ENCODE measurements around the gene KLHL3.

KLHL3 gene

GRCh38 chr5:137733006-137733405 is 2.9 kb downstream of the KLHL3 start:
- H3K27ac ChIP-seq (ENCODE audit: low read depth, low read length, poor library complexity, severe bottlenecking): no peak overlapping the region
- H2AFZ ChIP-seq (ENCODE audit: low read length): no peak overlapping the region
- H3K9ac ChIP-seq (ENCODE audit: low read length): no peak overlapping the region
- H3K4me3 ChIP-seq (ENCODE audit: low read depth, low read length, poor library complexity, severe bottlenecking): no peak overlapping the region
- no peaks in the 10 kb centered on the region for H4K20me1 ChIP-seq (ENCODE audit: insufficient read depth, low read length)
- H3K9me3 ChIP-seq (ENCODE audit: low read length): no peaks in the 10 kb centered on the region
- H3K27me3 ChIP-seq (ENCODE audit: insufficient read depth, low read length): peaks cover 5% of the 10 kb centered on the region; the same call in 1 of the 2 replicates
- H3K9me2 ChIP-seq (ENCODE audit: low read depth, low read length): no peaks in the 10 kb centered on the region
- H3K36me3 ChIP-seq (ENCODE audit: insufficient read depth, low read length): no peaks in the 10 kb centered on the region
- H3K79me2 ChIP-seq (ENCODE audit: insufficient read depth, low read length): no peaks in the 10 kb centered on the region
- no peaks in the 10 kb centered on the region for H3F3A ChIP-seq (ENCODE audit: insufficient read depth, low read length)
- H3K4me2 ChIP-seq (ENCODE audit: low read length): no peak overlapping the region
- H3K4me1 ChIP-seq (ENCODE audit: insufficient read depth, low read length, severe bottlenecking): no peaks in the 10 kb centered on the region
- no peak for TF ChIP-seq EZH2 (IDR thresholded peaks at IDR 0.05; ENCODE audit: borderline replicate concordance, low read length)
- no peak for TF ChIP-seq CTCF (IDR thresholded peaks at IDR 0.05; ENCODE audit: low read length)

- TF ChIP-seq EZH2 (IDR thresholded peaks at IDR 0.05; ENCODE audit: borderline replicate concordance, low read length) (no peak), CTCF (IDR thresholded peaks at IDR 0.05; ENCODE audit: low read length) (no peak)
- H3K79me2 ChIP-seq (ENCODE audit: insufficient read depth, low read length): no peaks in the 10 kb centered on the region
- no peaks in the 10 kb centered on the region for H3K36me3 ChIP-seq (ENCODE audit: insufficient read depth, low read length)
- no peaks in the 10 kb centered on the region for H3K9me3 ChIP-seq (ENCODE audit: low read length)
- H4K20me1 ChIP-seq (ENCODE audit: insufficient read depth, low read length): no peaks in the 10 kb centered on the region
- H3F3A ChIP-seq (ENCODE audit: insufficient read depth, low read length): no peaks in the 10 kb centered on the region
- H3K9ac ChIP-seq (ENCODE audit: low read length): no peak overlapping the region
- H2AFZ ChIP-seq (ENCODE audit: low read length): no peak overlapping the region
- no peaks in the 10 kb centered on the region; the same call in 1 of the 2 replicates for H3K27me3 ChIP-seq (ENCODE audit: insufficient read depth, low read length)
- no peak overlapping the region for H3K4me2 ChIP-seq (ENCODE audit: low read length)
- H3K4me1 ChIP-seq (ENCODE audit: insufficient read depth, low read length, severe bottlenecking): no peaks in the 10 kb centered on the region
- H3K4me3 ChIP-seq (ENCODE audit: low read depth, low read length, poor library complexity, severe bottlenecking): no peak overlapping the region
- no peak overlapping the region for H3K27ac ChIP-seq (ENCODE audit: low read depth, low read length, poor library complexity, severe bottlenecking)
- no peaks in the 10 kb centered on the region for H3K9me2 ChIP-seq (ENCODE audit: low read depth, low read length)
Observed at GRCh38 chr5:137731176-137731575, 4.7 kb downstream of the KLHL3 start.

- Histone ChIP-seq H2AFZ (ENCODE audit: low read length) (no peak overlapping the region), H3K4me1 (ENCODE audit: insufficient read depth, low read length, severe bottlenecking) (no peaks in the 10 kb centered on the region), H3K27ac (ENCODE audit: low read depth, low read length, poor library complexity, severe bottlenecking) (no peak overlapping the region), H3F3A (ENCODE audit: insufficient read depth, low read length) (no peaks in the 10 kb centered on the region), H3K9ac (ENCODE audit: low read length) (no peak overlapping the region), H3K27me3 (ENCODE audit: insufficient read depth, low read length) (no peaks in the 10 kb centered on the region; the same call in 1 of the 2 replicates), H3K4me2 (ENCODE audit: low read length) (no peak overlapping the region), H4K20me1 (ENCODE audit: insufficient read depth, low read length) (no peaks in the 10 kb centered on the region), H3K36me3 (ENCODE audit: insufficient read depth, low read length) (no peaks in the 10 kb centered on the region), H3K9me2 (ENCODE audit: low read depth, low read length) (no peaks in the 10 kb centered on the region), H3K9me3 (ENCODE audit: low read length) (no peaks in the 10 kb centered on the region), H3K4me3 (ENCODE audit: low read depth, low read length, poor library complexity, severe bottlenecking) (no peak overlapping the region), H3K79me2 (ENCODE audit: insufficient read depth, low read length) (no peaks in the 10 kb centered on the region)
- TF ChIP-seq CTCF (IDR thresholded peaks at IDR 0.05; ENCODE audit: low read length): no peak
- TF ChIP-seq EZH2 (IDR thresholded peaks at IDR 0.05; ENCODE audit: borderline replicate concordance, low read length): no peak
Observed at GRCh38 chr5:137730336-137730735, 5.6 kb downstream of the KLHL3 start.

Measured in OCI-LY1 (cell line).